Breast epithelium (tissue), 3 donors: ENCODE data around the gene CEP112.

Experiments used
- POLR2AphosphoS5 ChIP-seq, 3 donors: sonication (generic); formaldehyde crosslinking; IDR thresholded peaks; one replicate each; pipeline ENCODE4 v1.6.1; 2017; ENCODE audit warnings: antibody characterized with exemption in 3 of 3
- TF ChIP-seq, protein P1 (sequence below), 3 donors: fragments of 450-650 bp; IDR thresholded peaks; one replicate each; pipeline ENCODE4 v1.5.1; 2016 to 2017; ENCODE audit warnings: antibody characterized with exemption in 3 of 3, mild to moderate bottlenecking in 3 of 3, moderate library complexity in 3 of 3

GRCh38 chr17:65913326-65913850 is 278.5 kb downstream of the CEP112 start:
- TF ChIP-seq, protein P1, sequence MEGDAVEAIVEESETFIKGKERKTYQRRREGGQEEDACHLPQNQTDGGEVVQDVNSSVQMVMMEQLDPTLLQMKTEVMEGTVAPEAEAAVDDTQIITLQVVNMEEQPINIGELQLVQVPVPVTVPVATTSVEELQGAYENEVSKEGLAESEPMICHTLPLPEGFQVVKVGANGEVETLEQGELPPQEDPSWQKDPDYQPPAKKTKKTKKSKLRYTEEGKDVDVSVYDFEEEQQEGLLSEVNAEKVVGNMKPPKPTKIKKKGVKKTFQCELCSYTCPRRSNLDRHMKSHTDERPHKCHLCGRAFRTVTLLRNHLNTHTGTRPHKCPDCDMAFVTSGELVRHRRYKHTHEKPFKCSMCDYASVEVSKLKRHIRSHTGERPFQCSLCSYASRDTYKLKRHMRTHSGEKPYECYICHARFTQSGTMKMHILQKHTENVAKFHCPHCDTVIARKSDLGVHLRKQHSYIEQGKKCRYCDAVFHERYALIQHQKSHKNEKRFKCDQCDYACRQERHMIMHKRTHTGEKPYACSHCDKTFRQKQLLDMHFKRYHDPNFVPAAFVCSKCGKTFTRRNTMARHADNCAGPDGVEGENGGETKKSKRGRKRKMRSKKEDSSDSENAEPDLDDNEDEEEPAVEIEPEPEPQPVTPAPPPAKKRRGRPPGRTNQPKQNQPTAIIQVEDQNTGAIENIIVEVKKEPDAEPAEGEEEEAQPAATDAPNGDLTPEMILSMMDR (IDR thresholded peaks at IDR 0.05), result no peak
- TF ChIP-seq POLR2AphosphoS5 (IDR thresholded peaks at IDR 0.05), result no peak
